HG02885 (cell line): ENCODE measurements around the gene WIPF3.
"Not testable (repeated sequence)": the region's sequence is repeated elsewhere in the genome, so short reads cannot be mapped to it uniquely, and the experiment has no call there.

Experiments used
- ATAC-seq: cut with Tn5 transposase; IDR thresholded peaks from one replicate; pipeline ENCODE4 v1.9.1; 2021; ENCODE audit warnings: mild to moderate bottlenecking; ENCODE audit not compliant: unreplicated experiment, poor library complexity

WIPF3 gene

GRCh38 chr7:29873644-29874294 is 67.5 kb downstream of the WIPF3 start:
- ATAC-seq, result no peak

GRCh38 chr7:29875741-29876140 is 69.4 kb downstream of the WIPF3 start:
- no peak for ATAC-seq

DNA sequence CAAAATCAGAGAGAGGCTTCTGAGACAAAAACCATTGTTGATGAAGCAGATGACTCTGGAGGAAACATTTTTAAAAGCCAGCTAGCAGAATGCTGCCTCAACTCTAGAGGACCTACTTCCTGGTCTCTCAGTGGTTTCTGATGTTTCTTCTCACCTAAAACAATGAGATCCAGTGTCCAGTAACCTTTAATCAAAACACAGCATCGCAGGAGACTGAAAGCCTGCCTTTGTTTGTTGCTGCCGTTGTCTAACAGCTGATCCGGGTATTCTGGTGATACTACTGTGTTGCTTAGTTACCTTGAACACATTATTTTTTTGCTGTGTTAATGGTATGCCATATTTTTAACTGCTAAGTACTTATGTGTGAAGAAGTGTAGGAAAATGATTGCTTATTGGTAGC is 70.9 kb downstream of the WIPF3 start:
- no peak for ATAC-seq

DNA sequence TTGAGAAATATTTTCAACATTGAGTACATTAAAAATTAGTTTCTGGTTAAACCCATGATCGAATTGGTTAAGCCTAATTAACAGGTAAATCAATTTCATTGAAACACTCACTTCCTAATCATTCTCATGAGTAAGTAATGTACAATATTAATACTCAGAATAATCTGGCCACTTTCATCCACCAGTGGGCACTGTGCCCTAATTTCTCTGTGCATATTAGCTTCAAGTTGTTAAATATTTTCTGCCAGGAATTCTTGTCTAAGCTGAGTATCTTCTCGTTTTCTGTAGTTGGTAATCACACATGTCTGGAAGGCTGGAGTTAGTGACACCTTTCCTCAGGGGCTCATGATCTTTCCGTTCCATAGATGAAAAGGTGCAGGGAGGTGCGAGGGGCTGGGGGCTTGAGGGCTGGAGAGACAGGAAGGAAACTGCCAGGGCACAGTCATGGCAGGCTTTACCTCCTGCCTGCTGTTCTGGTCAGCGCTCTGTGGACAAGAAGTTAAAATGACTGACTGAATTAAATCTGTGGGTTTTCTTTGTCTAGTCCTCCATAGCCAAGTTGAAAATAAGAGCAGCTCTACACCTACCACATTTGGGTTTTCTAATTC is 71.9 kb downstream of the WIPF3 start:
- no peak for ATAC-seq

DNA sequence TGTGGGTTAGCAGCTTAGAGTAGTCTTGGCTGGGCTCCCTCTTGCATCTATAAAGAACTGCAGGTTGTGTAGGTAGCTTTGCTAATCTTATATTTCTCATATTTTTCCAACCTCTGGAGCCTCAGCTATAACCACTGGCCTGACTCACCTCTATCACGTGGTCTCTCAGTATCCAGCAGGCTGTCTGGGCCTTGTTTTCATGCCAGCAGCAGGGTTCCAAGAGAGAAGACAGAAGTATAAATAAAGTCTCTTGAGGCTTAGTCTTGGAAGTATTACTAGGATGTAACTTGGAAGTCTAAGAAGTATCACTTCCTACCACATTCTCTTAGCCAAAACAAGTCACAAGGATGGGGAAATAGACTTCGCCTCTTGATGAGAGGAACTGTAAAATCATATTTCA is 73.3 kb downstream of the WIPF3 start:
- ATAC-seq, result no peak

DNA sequence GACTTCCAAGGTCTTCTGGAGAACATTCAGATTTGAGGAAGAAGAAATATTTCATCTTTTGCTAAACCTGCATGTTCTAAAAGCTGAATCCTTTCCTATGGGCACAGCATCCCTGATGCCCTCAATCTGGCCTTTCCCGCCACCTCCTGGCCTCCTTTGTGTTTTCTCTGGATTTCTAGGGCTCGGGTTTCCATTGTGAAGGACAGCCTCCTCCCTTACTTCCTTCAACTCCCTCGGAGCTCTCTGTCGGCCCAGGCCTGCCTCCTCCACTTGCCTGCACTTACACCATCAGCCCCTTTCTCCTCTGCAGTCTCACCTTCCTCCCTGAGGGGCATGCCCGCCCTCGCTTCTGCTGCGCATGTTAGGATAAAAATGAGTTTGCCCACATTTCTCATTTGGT is 75.4 kb downstream of the WIPF3 start:
- ATAC-seq, result no peak

DNA sequence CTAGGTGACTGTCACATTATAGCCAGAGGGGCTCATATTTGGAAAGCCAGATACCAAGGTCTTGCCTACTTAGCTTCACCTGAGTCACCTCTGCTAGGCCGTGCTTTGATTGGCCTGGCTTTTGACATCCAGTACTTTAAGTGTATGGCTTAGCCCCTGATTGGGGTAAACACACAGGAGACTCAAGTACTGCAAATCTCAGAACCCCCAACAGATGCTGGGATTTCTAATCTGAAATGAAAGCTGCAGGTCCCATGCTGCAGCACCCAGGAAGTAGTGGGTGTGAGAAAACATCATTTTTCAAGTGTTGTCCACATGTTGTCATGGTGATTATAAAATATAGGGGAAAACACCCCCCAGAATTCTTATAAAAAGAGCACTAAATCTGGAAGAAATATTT is 76.2 kb downstream of the WIPF3 start:
- ATAC-seq, result no peak

DNA sequence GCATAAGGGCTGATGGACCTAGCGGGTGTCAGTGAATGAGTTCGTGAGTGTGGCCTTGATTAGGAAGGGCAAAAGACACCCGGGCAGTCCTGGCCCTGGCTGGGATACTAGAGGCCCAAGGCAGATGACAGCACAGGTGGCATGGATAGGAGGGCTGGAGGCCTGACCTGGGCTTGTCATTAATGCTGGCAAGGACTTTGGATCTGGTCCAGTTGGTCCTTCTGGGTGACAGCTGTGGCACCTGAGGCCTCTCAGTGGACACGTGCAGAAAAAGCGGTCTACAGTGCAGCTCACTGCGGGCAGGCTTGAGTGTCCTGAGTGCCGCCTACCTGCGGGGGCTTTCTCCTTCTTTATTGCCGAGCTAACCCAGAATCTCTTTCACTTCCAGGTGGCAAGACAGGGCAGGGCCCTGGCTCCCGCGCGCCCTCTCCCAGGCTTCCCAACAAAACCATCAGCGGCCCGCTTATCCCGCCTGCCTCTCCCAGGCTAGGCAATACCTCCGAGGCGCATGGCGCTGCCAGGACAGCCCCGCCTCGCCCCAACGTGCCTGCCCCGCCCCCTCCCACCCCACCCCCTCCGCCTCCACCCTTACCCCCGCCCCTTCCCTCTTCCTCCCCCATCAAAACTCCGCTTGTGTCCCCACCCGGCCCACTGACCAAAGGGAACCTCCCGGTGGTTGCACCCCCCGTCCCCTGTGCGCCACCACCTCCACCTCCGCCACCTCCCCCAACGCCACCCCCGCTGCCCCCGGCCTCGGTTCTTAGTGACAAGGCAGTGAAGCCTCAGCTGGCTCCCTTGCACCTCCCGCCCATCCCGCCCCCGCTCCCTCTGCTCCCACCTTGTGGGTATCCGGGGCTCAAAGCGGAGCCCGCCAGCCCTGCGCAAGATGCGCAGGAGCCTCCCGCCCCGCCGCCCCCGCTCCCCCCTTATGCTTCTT is 77.4 kb downstream of the WIPF3 start:
- ATAC-seq, result no peak

DNA sequence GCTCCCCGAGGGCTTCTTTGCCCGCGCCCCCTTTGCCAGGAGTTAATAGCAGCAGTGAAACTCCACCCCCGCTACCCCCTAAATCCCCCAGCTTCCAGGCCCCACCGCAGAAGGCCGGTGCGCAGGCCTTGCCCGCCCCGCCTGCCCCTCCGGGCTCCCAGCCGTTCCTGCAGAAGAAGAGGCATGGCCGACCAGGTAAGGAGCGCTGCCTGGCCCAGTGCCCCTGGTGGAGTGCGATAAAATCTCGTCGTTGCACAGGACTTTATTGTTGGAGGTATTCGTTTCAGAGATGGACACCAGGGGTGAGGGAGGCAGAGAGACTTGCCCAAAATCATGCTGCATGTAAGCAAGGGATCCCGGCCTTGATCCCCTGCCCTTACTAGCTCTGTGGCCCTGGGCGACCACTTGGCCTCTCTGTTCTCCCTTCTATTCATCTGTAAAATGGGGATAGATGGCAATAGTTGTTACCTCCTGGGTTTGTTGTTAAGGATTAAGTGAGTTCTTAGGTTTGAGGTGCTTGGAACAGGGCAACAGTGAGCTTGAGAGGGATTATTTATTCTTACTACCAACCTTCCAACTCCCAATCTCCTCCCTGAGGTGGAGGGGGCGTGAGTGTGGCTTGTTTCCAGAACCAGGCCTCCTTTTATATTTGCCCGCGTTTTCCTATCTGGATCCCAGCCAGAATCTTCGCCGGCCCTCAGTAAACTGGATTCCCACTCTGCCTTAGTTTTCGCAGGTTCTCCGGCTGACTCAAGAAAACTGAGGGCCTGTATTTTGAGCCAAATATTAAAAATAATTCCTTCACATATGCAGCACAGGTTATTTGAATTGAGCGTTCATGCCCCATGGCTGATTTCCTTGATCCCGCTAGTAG is 78.3 kb downstream of the WIPF3 start:
- ATAC-seq, result no peak

- no peak for ATAC-seq
Observed at GRCh38 chr7:29885626-29886025, 79.3 kb downstream of the WIPF3 start.

- ATAC-seq, result no peak
Observed at GRCh38 chr7:29886827-29887226, 80.5 kb downstream of the WIPF3 start.

- no peak for ATAC-seq
Observed at GRCh38 chr7:29888006-29888405, 81.7 kb downstream of the WIPF3 start.

DNA sequence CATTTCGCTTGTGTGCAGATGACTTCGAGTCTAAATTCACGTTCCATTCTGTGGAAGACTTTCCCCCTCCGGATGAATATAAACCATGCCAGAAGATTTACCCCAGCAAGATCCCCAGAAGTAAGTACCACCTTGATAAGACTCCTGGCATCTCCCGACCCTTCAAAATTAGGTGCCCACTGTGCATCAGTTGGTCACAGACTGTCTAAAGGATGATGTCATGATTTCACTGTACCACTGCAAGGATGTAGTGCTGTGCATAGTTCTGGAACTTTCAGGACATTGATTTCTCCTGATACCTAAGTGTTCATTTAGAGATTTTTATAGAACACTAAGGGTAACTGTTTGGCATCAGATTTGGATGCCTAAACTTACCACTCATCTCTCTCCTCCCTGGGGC is 83.0 kb downstream of the WIPF3 start:
- no peak for ATAC-seq

GRCh38 chr7:29890251-29890650 is 83.9 kb downstream of the WIPF3 start:
- ATAC-seq, result no peak

DNA sequence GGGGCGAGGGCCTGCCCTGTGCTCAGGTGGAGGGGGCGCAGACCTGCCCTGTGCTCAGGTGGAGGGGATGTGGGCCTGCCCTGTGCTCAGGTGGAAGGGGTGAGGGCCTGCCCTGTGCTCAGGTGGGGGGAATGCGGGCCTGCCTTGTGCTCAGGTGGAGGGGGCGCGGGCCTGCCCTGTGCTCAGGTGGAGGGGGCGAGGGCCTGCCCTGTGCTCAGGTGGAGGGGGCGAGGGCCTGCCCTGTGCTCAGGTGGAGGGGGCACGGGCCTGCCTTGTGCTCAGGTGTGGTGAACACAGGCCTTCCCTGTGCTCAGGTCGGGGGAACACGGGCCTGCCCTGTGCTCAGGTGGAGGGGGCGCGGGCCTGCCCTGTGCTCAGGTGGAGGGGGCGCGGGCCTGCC is 84.5 kb downstream of the WIPF3 start:
- ATAC-seq, result not testable (repeated sequence)

DNA sequence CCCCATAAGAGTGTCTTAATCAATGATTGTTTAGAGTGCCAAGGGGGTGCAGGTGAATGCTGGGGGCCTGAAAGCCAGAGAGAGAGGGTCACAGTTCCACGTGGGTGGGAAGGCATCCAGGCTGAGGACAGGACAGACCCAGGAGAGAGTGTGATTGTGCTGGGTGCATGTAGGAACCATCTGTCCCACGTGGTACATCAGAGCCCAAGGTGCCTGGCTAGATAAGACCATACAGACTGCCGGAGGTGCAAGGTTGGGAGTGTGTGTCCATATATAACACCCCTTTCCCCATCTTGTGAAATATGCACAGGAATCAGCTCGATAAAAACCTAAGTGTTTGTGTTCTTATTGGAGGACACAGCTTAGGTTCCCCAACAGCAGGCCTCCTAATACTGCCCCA is 85.5 kb downstream of the WIPF3 start:
- no peak for ATAC-seq

GRCh38 chr7:29892231-29892630 is 85.9 kb downstream of the WIPF3 start:
- ATAC-seq, result no peak

DNA sequence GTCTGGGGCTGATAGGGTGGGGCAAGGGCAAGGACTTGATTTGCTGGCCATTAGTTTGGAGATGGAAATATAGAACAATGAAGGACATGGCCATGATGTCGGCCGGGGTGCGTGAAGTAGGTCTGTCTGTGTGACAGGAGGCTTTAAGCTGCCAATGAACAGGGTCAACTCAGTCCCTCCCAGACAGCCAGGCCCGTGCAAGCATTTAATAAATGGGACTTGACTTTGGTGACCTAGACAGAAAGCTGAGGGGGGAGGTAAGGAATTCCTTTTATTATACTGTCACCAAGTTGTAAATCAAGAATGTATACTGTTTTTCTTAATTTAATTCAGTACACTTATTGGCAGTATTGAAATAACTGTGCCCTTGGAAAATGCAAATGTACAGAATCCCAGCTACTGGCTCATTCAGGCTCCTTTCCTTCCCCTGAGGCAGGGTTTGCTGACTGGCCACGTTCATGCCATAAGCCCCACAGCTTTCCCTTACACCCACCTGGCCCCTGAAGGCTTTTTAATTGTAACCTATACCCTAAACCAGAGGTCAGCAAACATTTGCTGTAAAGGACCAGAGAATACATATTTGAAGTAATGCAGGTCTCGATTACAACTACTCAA is 87.2 kb downstream of the WIPF3 start:
- ATAC-seq, result no peak

- no peak for ATAC-seq
Observed at GRCh38 chr7:29894256-29894655, 87.9 kb downstream of the WIPF3 start.

DNA sequence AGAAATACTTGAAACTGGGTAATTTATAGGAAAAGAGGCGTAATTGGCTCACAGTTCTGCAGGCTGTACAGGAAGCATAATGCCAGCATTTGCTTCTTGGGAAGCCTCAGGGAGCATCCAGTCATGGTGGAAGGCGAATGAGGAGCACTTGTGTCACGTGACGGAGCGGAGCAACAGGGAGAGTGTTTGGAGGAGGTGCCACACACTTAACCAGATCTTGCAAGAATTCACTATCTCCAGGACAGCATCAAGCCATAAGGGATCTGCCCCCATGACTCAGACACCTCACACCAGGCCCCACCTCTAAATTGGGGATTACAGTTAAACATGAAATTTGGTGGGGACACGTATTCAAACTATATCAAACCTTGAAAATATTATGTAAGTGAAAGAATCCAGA is 89.3 kb downstream of the WIPF3 start:
- ATAC-seq, result no peak
